ENCODE results near the gene CDH4. TPM values are rescaled to one million over a fixed set of nuclear protein-coding genes. Genes with fewer than 3 reads are reported as not detected.

The CDH4 gene
- total RNA-seq, 1 donor from 2014 or later = 3.2 TPM

DNA sequence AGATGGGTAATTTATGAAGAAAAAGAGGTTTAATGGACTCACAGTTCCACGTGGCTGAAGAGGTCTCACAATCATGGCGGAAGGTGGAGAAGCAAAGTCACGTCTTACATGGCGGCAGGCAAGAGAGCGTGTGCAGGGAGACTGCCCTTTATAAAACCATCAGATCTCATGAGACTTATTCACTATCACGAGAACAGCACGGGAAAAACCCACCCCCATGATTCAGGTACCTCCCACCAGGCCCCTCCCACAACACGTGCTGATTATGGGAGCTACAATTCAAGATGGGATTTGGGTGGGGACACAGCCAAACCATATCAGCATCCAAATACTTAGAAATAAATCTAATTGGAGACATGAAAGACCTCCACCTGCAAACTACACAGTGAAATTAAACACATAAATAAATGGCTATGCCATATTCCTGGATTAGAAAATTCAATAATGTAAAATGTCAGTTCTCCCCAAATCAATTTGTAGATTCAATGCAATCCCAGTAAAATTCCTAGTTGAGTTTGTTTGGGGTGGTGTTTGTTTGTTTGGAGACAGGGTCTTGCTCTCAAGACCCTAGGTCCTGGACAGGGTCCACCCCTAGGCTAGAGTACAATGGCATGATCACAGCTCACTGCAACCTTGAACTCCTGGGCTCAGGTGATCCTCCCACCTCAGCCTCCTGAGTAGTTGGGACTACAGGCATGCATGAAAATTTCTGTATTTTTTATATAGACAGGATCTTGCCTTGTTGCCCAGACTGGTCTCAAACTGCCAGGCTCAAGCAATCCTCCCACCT, 712.0 kb downstream of the CDH4 start:
- H3K27ac ChIP-seq (ENCODE audit: low read depth, low read length) = no peak overlapping the region
- no peaks in the 10 kb centered on the region for H3K36me3 ChIP-seq (ENCODE audit: insufficient read depth, low read length)
- Mint-ChIP-seq H3K4me3 (ENCODE audit: unreplicated experiment) (no peak overlapping the region), H3K9me3 (ENCODE audit: unreplicated experiment) (peaks cover 2% of the 10 kb centered on the region), H3K27ac (ENCODE audit: unreplicated experiment) (no peak overlapping the region), H3K36me3 (ENCODE audit: low read depth, unreplicated experiment) (no peaks in the 10 kb centered on the region), H3K4me1 (ENCODE audit: low read depth, unreplicated experiment) (no peaks in the 10 kb centered on the region), H3K27me3 (ENCODE audit: low read depth, unreplicated experiment) (no peaks in the 10 kb centered on the region)
- FAIRE-seq (no peak), DNase-seq (ENCODE audit: low read depth) (no peak)
- no peak overlapping the region for H3K4me2 ChIP-seq (ENCODE audit: low read length)
- no peak overlapping the region for H3K9ac ChIP-seq (ENCODE audit: low read length)
- H4K20me1 ChIP-seq (ENCODE audit: insufficient read depth, low read length) = no peaks in the 10 kb centered on the region
- no peaks in the 10 kb centered on the region for H3K9me3 ChIP-seq (ENCODE audit: insufficient read depth, low read depth, low read length)
- no peak overlapping the region for H3K4me3 ChIP-seq (ENCODE audit: insufficient read depth, low read depth, low read length)
- peaks cover 10% of the 10 kb centered on the region for H3K27me3 ChIP-seq (ENCODE audit: insufficient read depth, low read length)
- no peaks in the 10 kb centered on the region for H3K4me1 ChIP-seq (ENCODE audit: insufficient read depth, low read length)
- no peaks in the 10 kb centered on the region for H3K79me2 ChIP-seq (ENCODE audit: insufficient read depth, low read length)
- no peak overlapping the region for H2AFZ ChIP-seq (ENCODE audit: low read depth, low read length)
- TF ChIP-seq, protein P1, sequence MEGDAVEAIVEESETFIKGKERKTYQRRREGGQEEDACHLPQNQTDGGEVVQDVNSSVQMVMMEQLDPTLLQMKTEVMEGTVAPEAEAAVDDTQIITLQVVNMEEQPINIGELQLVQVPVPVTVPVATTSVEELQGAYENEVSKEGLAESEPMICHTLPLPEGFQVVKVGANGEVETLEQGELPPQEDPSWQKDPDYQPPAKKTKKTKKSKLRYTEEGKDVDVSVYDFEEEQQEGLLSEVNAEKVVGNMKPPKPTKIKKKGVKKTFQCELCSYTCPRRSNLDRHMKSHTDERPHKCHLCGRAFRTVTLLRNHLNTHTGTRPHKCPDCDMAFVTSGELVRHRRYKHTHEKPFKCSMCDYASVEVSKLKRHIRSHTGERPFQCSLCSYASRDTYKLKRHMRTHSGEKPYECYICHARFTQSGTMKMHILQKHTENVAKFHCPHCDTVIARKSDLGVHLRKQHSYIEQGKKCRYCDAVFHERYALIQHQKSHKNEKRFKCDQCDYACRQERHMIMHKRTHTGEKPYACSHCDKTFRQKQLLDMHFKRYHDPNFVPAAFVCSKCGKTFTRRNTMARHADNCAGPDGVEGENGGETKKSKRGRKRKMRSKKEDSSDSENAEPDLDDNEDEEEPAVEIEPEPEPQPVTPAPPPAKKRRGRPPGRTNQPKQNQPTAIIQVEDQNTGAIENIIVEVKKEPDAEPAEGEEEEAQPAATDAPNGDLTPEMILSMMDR (IDR thresholded peaks at IDR 0.05; ENCODE audit: insufficient read depth, low read depth, low read length) = no peak
- no peak for TF ChIP-seq EZH2 (IDR thresholded peaks at IDR 0.05; ENCODE audit: insufficient read depth, low read length)

DNA sequence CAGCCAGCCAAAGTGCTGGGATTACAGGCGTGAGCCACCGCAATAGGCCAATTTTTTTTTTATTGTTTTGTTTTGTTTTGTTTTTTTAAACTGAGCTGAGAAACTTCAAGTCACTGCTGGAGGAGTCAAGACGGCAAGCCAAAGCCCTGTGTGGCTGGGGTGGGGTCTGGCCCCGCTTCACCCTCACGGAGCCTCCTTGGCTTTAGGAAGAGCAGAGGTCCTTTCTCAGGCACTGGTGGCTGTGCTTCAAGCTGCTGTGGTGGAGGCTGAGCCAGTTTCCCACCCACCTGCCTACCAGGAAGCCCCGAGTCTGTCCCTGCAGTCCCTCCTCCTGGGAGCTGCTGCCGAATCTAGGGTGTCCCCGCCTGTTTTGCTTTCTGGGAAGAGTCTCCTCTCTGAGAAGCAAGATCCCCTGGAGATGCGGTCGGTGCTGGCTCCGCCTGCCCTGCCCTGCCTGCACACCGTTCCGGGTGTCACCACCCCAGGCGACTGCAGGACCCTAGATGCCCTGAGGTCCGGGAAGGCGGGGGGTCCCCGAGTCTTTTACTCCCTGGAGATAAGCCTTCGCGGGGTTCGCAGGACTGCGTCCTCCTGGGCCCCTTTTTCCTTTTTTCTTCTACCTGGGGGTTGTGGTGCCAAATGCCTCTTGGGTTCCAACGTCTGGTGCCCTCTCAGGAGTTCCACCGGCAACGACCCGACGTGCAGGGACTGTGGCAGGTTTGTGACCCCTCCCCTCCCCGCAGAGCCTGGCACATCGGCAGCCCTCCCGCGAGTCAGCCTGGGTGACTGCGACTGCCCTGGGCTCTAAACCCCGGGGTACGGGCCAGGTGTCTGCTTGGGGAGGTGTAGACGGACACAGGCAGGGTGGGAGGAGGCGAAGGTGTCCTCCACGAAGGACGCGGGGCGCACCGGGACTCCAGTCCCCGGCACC, 712.9 kb downstream of the CDH4 start:
- H3K9me3 Mint-ChIP-seq (ENCODE audit: unreplicated experiment) = peaks cover 2% of the 10 kb centered on the region
- Histone ChIP-seq H3K27ac (ENCODE audit: low read depth, low read length) (no peak overlapping the region), H4K20me1 (ENCODE audit: insufficient read depth, low read length) (no peaks in the 10 kb centered on the region), H3K27me3 (ENCODE audit: insufficient read depth, low read length) (peaks cover 10% of the 10 kb centered on the region), H3K79me2 (ENCODE audit: insufficient read depth, low read length) (no peaks in the 10 kb centered on the region), H3K4me3 (ENCODE audit: insufficient read depth, low read depth, low read length) (no peak overlapping the region), H2AFZ (ENCODE audit: low read depth, low read length) (no peak overlapping the region), H3K9me3 (ENCODE audit: insufficient read depth, low read depth, low read length) (no peaks in the 10 kb centered on the region), H3K4me2 (ENCODE audit: low read length) (no peak overlapping the region), H3K4me1 (ENCODE audit: insufficient read depth, low read length) (no peaks in the 10 kb centered on the region), H3K9ac (ENCODE audit: low read length) (no peak overlapping the region), H3K36me3 (ENCODE audit: insufficient read depth, low read length) (no peaks in the 10 kb centered on the region)
- no peak for DNase-seq (ENCODE audit: low read depth)
- H3K27ac Mint-ChIP-seq (ENCODE audit: unreplicated experiment) = no peak overlapping the region
- H3K27me3 Mint-ChIP-seq (ENCODE audit: low read depth, unreplicated experiment) = no peaks in the 10 kb centered on the region
- H3K4me3 Mint-ChIP-seq (ENCODE audit: unreplicated experiment) = no peak overlapping the region
- no peaks in the 10 kb centered on the region for H3K36me3 Mint-ChIP-seq (ENCODE audit: low read depth, unreplicated experiment)
- no peak for FAIRE-seq
- TF ChIP-seq, protein P1 (IDR thresholded peaks at IDR 0.05; ENCODE audit: insufficient read depth, low read depth, low read length) = no peak
- peak; percentile 93 for TF ChIP-seq EZH2 (IDR thresholded peaks at IDR 0.05; ENCODE audit: insufficient read depth, low read length)
- H3K4me1 Mint-ChIP-seq (ENCODE audit: low read depth, unreplicated experiment) = no peaks in the 10 kb centered on the region

Data from astrocyte (in vitro differentiated cells and primary cell).